ENCODE measurements around the gene COA7.

GRCh38 chr1:52637946-52638345 is 60.2 kb downstream of the COA7 start:
- TF ChIP-seq, protein P1, sequence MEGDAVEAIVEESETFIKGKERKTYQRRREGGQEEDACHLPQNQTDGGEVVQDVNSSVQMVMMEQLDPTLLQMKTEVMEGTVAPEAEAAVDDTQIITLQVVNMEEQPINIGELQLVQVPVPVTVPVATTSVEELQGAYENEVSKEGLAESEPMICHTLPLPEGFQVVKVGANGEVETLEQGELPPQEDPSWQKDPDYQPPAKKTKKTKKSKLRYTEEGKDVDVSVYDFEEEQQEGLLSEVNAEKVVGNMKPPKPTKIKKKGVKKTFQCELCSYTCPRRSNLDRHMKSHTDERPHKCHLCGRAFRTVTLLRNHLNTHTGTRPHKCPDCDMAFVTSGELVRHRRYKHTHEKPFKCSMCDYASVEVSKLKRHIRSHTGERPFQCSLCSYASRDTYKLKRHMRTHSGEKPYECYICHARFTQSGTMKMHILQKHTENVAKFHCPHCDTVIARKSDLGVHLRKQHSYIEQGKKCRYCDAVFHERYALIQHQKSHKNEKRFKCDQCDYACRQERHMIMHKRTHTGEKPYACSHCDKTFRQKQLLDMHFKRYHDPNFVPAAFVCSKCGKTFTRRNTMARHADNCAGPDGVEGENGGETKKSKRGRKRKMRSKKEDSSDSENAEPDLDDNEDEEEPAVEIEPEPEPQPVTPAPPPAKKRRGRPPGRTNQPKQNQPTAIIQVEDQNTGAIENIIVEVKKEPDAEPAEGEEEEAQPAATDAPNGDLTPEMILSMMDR (IDR thresholded peaks at IDR 0.05; ENCODE audit: low read depth, low read length) = no peak
- no peak for TF ChIP-seq POLR2A (IDR thresholded peaks at IDR 0.05; ENCODE audit: extremely low read depth, insufficient read length)
